GM10266 (cell line): Measurements from ENCODE around the gene ETV3L.

Experiments
- DNase-seq: peaks from one replicate; pipeline ENCODE4 v3.0.0; 2012; ENCODE audit errors: extremely low spot score
- TF ChIP-seq, protein P1 (sequence below): IDR thresholded peaks from 2 replicates; pipeline ENCODE4 v1.5.1; 2012; ENCODE audit warnings: mild to moderate bottlenecking, low read depth; ENCODE audit not compliant: control insufficient read depth, insufficient read depth; ENCODE audit errors: missing control alignments

ETV3L gene

DNA sequence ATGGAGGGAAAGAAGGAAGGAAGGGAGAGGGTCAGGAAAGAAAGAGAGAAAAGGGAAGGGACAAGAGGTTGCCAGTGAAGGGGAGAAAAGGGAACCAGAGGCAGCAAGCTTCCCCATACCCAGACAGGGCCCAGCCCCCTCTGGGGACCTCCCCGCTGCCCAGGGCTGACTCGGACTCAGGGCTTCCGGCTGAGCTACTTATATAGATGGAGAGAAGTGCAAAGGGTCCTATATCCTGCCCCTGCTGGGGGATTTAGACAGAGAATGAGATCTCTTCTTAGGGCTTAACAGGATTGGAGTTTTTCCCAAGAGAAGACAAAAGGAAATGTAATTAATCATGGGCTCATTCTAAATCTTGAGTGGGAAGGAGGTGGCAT, at the start of gene ETV3L:
ETV3L (minus strand) TSS at position 176 of the 377 bp plus-strand sequence. CDS start 285 bp downstream, outside the sequence.
- no peak for DNase-seq
- TF ChIP-seq, protein P1, sequence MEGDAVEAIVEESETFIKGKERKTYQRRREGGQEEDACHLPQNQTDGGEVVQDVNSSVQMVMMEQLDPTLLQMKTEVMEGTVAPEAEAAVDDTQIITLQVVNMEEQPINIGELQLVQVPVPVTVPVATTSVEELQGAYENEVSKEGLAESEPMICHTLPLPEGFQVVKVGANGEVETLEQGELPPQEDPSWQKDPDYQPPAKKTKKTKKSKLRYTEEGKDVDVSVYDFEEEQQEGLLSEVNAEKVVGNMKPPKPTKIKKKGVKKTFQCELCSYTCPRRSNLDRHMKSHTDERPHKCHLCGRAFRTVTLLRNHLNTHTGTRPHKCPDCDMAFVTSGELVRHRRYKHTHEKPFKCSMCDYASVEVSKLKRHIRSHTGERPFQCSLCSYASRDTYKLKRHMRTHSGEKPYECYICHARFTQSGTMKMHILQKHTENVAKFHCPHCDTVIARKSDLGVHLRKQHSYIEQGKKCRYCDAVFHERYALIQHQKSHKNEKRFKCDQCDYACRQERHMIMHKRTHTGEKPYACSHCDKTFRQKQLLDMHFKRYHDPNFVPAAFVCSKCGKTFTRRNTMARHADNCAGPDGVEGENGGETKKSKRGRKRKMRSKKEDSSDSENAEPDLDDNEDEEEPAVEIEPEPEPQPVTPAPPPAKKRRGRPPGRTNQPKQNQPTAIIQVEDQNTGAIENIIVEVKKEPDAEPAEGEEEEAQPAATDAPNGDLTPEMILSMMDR: no peak

DNA sequence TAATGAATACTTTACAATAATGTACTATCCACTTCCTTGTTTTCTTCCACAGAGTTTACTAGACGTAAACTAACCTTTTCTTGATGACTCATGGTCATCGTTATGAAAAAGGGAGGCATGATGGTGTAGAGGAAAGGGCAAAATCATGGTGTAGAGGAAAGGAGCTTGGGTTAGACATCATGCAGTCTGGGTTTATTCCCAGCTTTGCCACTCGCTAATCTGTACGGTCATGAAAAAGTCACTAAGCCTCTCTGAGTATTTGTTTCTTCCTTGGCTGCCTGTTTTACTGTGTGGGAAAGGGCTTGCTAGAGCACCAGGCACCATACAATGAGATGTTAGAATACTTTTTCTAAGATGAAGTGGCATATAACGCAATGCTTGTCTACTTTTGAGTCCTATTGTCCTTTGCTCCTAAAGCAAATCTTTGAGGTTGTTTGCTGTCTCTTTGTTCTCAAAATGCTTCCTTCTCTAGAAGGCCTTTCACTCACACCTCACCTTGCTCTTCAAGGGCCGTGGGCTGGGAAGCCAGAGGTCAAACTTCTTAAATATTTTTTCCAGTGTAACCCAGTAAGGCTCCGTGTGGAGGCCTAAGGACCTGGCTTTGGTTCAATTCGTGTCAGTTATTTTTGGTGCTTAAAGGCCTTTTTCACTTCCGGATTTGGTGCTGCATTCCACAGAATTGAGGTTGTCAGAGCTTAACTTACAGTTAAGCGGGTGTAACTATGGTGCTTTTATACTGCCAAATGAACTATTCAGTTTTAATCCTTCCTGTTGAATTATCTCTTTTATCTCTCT, 48.5 kb upstream of the ETV3L start:
- DNase-seq: no peak
- TF ChIP-seq, protein P1: no peak

DNA sequence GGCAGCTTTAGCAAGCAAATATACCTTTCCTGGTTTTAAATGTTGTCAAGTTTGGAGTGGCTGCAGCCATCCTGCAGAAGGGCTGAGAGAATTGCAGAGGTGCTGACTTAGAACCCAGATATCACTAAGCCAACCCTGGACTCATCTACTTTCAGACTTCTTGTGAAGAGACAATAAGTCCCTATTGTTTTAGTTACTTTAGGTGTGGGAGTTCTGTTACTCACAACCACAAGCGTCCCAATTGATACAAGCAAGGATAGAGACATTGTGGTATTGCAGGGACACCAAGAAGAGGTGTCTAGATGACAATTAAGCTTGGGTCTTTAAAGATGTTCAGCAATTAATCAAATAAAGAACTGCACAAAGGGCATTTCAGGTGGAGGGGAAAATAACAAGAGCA, 47.4 kb upstream of the ETV3L start:
- TF ChIP-seq, protein P1: no peak
- DNase-seq: no peak

DNA sequence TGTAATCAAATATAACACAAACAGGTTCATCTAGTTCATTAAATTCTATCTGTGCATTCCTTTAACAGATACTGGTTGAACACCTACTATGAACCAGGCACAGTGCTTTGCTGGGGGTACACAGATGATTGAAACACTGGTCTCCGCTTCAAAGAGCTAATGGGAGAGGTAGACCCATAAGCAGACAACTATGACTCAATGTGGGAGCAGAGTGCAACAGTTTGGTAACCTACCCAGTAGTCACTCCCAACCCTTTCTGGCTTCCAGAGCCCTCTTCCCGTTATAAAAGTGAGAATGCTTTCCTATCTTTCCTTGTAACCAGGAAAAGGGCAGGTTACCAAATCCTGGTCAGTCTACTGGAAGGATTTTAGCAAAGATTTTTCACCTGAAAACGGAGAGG, 46.6 kb upstream of the ETV3L start:
- TF ChIP-seq, protein P1: no peak
- DNase-seq: no peak

DNA sequence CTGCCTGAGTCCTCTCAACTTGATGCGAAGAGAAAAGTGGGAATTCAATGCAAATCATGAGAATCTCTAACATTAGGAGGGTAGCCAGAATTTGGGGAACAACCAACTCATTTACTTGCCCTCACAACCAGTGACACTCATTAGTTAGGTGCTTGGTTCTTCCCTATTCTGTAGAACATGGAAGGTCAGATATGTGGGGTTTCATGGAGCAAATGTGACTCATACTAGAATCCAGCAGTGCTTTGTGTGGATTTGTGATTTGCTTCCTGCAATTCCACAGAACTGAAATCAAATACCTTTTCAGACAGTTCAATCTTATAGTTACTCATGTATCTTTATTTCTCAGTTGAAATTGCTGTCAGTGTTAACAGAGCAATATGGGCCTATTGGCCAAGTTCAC, 45.5 kb upstream of the ETV3L start:
- TF ChIP-seq, protein P1: no peak
- no peak for DNase-seq

DNA sequence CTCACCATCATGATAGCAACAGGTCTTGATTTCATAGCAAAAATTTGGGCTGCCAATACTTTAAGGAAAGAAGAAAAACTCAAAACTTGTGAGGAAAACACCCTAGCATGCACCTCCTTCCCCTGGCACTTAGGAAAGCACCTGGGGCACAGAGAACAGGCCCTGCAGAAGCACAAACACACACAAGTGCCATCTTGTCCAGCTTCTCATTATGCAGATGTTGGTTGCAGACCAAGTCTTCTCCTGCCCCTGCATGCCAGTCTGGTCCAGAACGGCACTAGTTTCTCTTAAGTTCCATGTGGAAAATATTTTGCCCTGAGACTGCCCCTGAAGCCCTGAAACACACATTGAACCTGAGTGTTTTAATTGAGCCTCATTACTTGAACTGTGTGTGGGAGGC, 44.9 kb upstream of the ETV3L start:
- DNase-seq: no peak
- TF ChIP-seq, protein P1: no peak

DNA sequence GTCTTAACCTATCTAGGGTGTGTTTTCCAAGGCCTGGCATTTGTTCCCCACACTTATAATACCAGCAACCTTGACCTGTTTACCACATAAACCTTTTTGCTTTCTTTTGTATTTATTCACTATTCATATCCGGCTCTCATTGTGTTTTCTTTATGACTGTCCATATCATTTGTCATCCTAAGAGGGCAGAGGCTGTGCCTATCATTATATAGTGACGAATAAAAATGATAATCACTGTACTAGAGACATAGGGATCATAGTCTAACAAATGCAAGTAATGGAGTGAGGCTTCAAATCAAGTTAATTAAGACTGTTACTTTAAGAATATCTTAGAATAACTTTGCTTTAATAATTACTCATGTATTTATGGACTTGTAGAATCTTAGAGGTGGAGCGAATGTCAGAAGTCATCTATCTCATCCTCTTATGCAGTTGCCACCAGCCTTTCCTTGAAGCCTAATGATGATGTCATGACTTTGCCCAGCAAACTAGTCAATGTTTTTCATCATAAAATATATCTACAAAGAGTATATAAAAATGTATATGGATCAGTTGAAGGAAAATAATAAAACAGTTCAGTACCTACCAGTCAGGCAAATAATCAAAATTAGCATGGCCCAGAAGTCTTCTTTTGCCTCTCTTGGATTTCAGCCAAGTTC, 43.3 kb upstream of the ETV3L start:
- no peak for DNase-seq

More for the DNA sequence above, 43.3 kb upstream of the ETV3L start:
- TF ChIP-seq, protein P1: no peak
